ENCODE data around the gene SIX1.

SIX1 gene

GRCh38 chr14:60640859-60641741 is 8.2 kb downstream of the SIX1 start:
- Histone ChIP-seq H3K9me3 (ENCODE audit: low read depth, low read length) (no peaks in the 10 kb centered on the region), H3K27ac (no peak overlapping the region), H3K4me3 (no peak overlapping the region), H3K36me3 (ENCODE audit: insufficient read depth, low read length) (no peaks in the 10 kb centered on the region), H3K9ac (ENCODE audit: insufficient read length) (no peak overlapping the region)
- TF ChIP-seq FOXP2 (optimal IDR thresholded peaks at IDR 0.05; ENCODE audit: control extremely low read depth, extremely low read length, insufficient read depth) (no peak), POLR2AphosphoS5 (IDR thresholded peaks at IDR 0.05; ENCODE audit: borderline replicate concordance, low read depth, low read length) (no peak), EZH2 (IDR thresholded peaks at IDR 0.05) (no peak)
- no peak for DNase-seq (ENCODE audit: low read depth, low spot score)

- H3K27ac ChIP-seq, result no peak overlapping the region
- no peaks in the 10 kb centered on the region for H3K36me3 ChIP-seq (ENCODE audit: insufficient read depth, low read length)
- no peak overlapping the region for H3K9ac ChIP-seq (ENCODE audit: insufficient read length)
- DNase-seq (ENCODE audit: low read depth, low spot score), result no peak
- no peak for TF ChIP-seq EZH2 (IDR thresholded peaks at IDR 0.05)
- TF ChIP-seq FOXP2 (optimal IDR thresholded peaks at IDR 0.05; ENCODE audit: control extremely low read depth, extremely low read length, insufficient read depth), result no peak
- TF ChIP-seq POLR2AphosphoS5 (IDR thresholded peaks at IDR 0.05; ENCODE audit: borderline replicate concordance, low read depth, low read length), result no peak
- H3K4me3 ChIP-seq, result no peak overlapping the region
- no peaks in the 10 kb centered on the region for H3K9me3 ChIP-seq (ENCODE audit: low read depth, low read length)
Measured at GRCh38 chr14:60639674-60640073, 9.6 kb downstream of the SIX1 start.

GRCh38 chr14:60637479-60638315 is 11.6 kb downstream of the SIX1 start:
- Histone ChIP-seq H3K9me3 (ENCODE audit: low read depth, low read length) (no peaks in the 10 kb centered on the region), H3K4me3 (no peak overlapping the region), H3K9ac (ENCODE audit: insufficient read length) (no peak overlapping the region), H3K36me3 (ENCODE audit: insufficient read depth, low read length) (no peaks in the 10 kb centered on the region), H3K27ac (no peak overlapping the region)
- TF ChIP-seq FOXP2 (optimal IDR thresholded peaks at IDR 0.05; ENCODE audit: control extremely low read depth, extremely low read length, insufficient read depth) (no peak), POLR2AphosphoS5 (IDR thresholded peaks at IDR 0.05; ENCODE audit: borderline replicate concordance, low read depth, low read length) (no peak)
- no peak for DNase-seq (ENCODE audit: low read depth, low spot score)

- Histone ChIP-seq H3K9me3 (ENCODE audit: low read depth, low read length) (no peaks in the 10 kb centered on the region), H3K9ac (ENCODE audit: insufficient read length) (no peak overlapping the region), H3K4me3 (no peak overlapping the region), H3K27ac (no peak overlapping the region), H3K36me3 (ENCODE audit: insufficient read depth, low read length) (no peaks in the 10 kb centered on the region)
- no peak for DNase-seq (ENCODE audit: low read depth, low spot score)
- TF ChIP-seq POLR2AphosphoS5 (IDR thresholded peaks at IDR 0.05; ENCODE audit: borderline replicate concordance, low read depth, low read length) (no peak), FOXP2 (optimal IDR thresholded peaks at IDR 0.05; ENCODE audit: control extremely low read depth, extremely low read length, insufficient read depth) (no peak), EZH2 (IDR thresholded peaks at IDR 0.05) (no peak)
Measured at GRCh38 chr14:60636879-60637478, 12.3 kb downstream of the SIX1 start.

- TF ChIP-seq POLR2AphosphoS5 (IDR thresholded peaks at IDR 0.05; ENCODE audit: borderline replicate concordance, low read depth, low read length) (no peak), EZH2 (IDR thresholded peaks at IDR 0.05) (no peak), FOXP2 (optimal IDR thresholded peaks at IDR 0.05; ENCODE audit: control extremely low read depth, extremely low read length, insufficient read depth) (no peak)
- H3K9ac ChIP-seq (ENCODE audit: insufficient read length), result no peak overlapping the region
- no peaks in the 10 kb centered on the region for H3K36me3 ChIP-seq (ENCODE audit: insufficient read depth, low read length)
- H3K27ac ChIP-seq, result peak overlapping the region; percentile 26; the same call in 1 of the 2 replicates
- no peak for DNase-seq (ENCODE audit: low read depth, low spot score)
- no peaks in the 10 kb centered on the region for H3K9me3 ChIP-seq (ENCODE audit: low read depth, low read length)
- peak overlapping the region; percentile 19; the same call in 1 of the 2 replicates for H3K4me3 ChIP-seq
Measured at GRCh38 chr14:60634153-60634552, 15.1 kb downstream of the SIX1 start.

- Histone ChIP-seq H3K27ac (no peak overlapping the region), H3K36me3 (ENCODE audit: insufficient read depth, low read length) (no peaks in the 10 kb centered on the region), H3K9me3 (ENCODE audit: low read depth, low read length) (no peaks in the 10 kb centered on the region), H3K4me3 (no peak overlapping the region), H3K9ac (ENCODE audit: insufficient read length) (no peak overlapping the region)
- DNase-seq (ENCODE audit: low read depth, low spot score), result no peak
- no peak for TF ChIP-seq POLR2AphosphoS5 (IDR thresholded peaks at IDR 0.05; ENCODE audit: borderline replicate concordance, low read depth, low read length)
- TF ChIP-seq EZH2 (IDR thresholded peaks at IDR 0.05), result no peak
- no peak for TF ChIP-seq FOXP2 (optimal IDR thresholded peaks at IDR 0.05; ENCODE audit: control extremely low read depth, extremely low read length, insufficient read depth)
Measured at GRCh38 chr14:60632777-60633176, 16.5 kb downstream of the SIX1 start.

- Histone ChIP-seq H3K4me3 (no peak overlapping the region), H3K27ac (no peak overlapping the region), H3K36me3 (ENCODE audit: insufficient read depth, low read length) (no peaks in the 10 kb centered on the region), H3K9ac (ENCODE audit: insufficient read length) (no peak overlapping the region), H3K9me3 (ENCODE audit: low read depth, low read length) (no peaks in the 10 kb centered on the region)
- no peak for DNase-seq (ENCODE audit: low read depth, low spot score)
- TF ChIP-seq POLR2AphosphoS5 (IDR thresholded peaks at IDR 0.05; ENCODE audit: borderline replicate concordance, low read depth, low read length) (no peak), EZH2 (IDR thresholded peaks at IDR 0.05) (no peak), FOXP2 (optimal IDR thresholded peaks at IDR 0.05; ENCODE audit: control extremely low read depth, extremely low read length, insufficient read depth) (no peak)
Measured at GRCh38 chr14:60632257-60632656, 17.0 kb downstream of the SIX1 start.

- Histone ChIP-seq H3K27ac (no peak overlapping the region), H3K36me3 (ENCODE audit: insufficient read depth, low read length) (no peaks in the 10 kb centered on the region), H3K4me3 (no peak overlapping the region), H3K9ac (ENCODE audit: insufficient read length) (no peak overlapping the region), H3K9me3 (ENCODE audit: low read depth, low read length) (no peaks in the 10 kb centered on the region)
- no peak for DNase-seq (ENCODE audit: low read depth, low spot score)
- TF ChIP-seq POLR2AphosphoS5 (IDR thresholded peaks at IDR 0.05; ENCODE audit: borderline replicate concordance, low read depth, low read length) (no peak), FOXP2 (optimal IDR thresholded peaks at IDR 0.05; ENCODE audit: control extremely low read depth, extremely low read length, insufficient read depth) (no peak), EZH2 (IDR thresholded peaks at IDR 0.05) (no peak)
Measured at GRCh38 chr14:60631842-60632241, 17.4 kb downstream of the SIX1 start.
